GM12801 (cell line): Measurements from ENCODE around the gene B4GALNT2.

Source experiments
- CTCF ChIP-seq: IDR thresholded peaks from one replicate; pipeline ENCODE4 v1.5.1; 2011; ENCODE audit warnings: control low read depth; ENCODE audit not compliant: insufficient read length; ENCODE audit errors: extremely low read depth

Gene B4GALNT2

GRCh38 chr17:49193513-49194296 lies 61.1 kb downstream of the B4GALNT2 start:
- TF ChIP-seq CTCF, result no peak

GRCh38 chr17:49194297-49194607 lies 61.7 kb downstream of the B4GALNT2 start:
- no peak for TF ChIP-seq CTCF

GRCh38 chr17:49195751-49196150 lies 63.2 kb downstream of the B4GALNT2 start:
- no peak for TF ChIP-seq CTCF

GRCh38 chr17:49196520-49196919 lies 64.0 kb downstream of the B4GALNT2 start:
- TF ChIP-seq CTCF, result no peak

GRCh38 chr17:49197346-49197998 lies 64.9 kb downstream of the B4GALNT2 start:
- no peak for TF ChIP-seq CTCF

GRCh38 chr17:49198211-49198610 lies 65.6 kb downstream of the B4GALNT2 start:
- TF ChIP-seq CTCF, result no peak

GRCh38 chr17:49200423-49201083 lies 68.0 kb downstream of the B4GALNT2 start:
- no peak for TF ChIP-seq CTCF
